HL-60 (cell line): ENCODE results near the gene TMIE.
"Not testable (repeated sequence)": the region's sequence is repeated elsewhere in the genome, so short reads cannot be mapped to it uniquely, and the experiment has no call there.

ENCODE experiments used
- DNase-seq, 2 experiments: peaks; one replicate each; pipeline ENCODE4 v3.0.0-alpha.2; 2010 to 2020; ENCODE audit warnings: low read depth in 1 of 2, low spot score in 1 of 2
- H3K27ac ChIP-seq: fragments of 250-450 bp; sonication (Bioruptor Pico); replicated peaks from 2 replicates; pipeline ENCODE4 v1.5.1; 2020; ENCODE audit warnings: mild to moderate bottlenecking, moderate library complexity
- H3K27me3 ChIP-seq: fragments of 250-450 bp; sonication (Bioruptor Pico); 2 replicates; pipeline ENCODE4 v1.5.1; 2021; ENCODE audit warnings: mild to moderate bottlenecking, moderate library complexity; ENCODE audit not compliant: insufficient read depth, poor library complexity, severe bottlenecking
- H3K4me3 ChIP-seq: replicated peaks from 2 replicates; pipeline ENCODE4 v1.5.1; 2011; ENCODE audit warnings: mild to moderate bottlenecking, control low read depth, low read length; ENCODE audit not compliant: insufficient read depth
- GABPA ChIP-seq: IDR thresholded peaks from 2 replicates; pipeline ENCODE4 v1.6.1; 2012; ENCODE audit warnings: low read depth
- POLR2AphosphoS5 ChIP-seq: IDR thresholded peaks from 2 replicates; pipeline ENCODE4 v1.6.1; 2012; ENCODE audit warnings: low read depth
- SPI1 ChIP-seq: IDR thresholded peaks from 2 replicates; pipeline ENCODE4 v1.6.1; 2012; ENCODE audit warnings: low read depth, mild to moderate bottlenecking, borderline replicate concordance
- TF ChIP-seq, protein P1 (sequence below): IDR thresholded peaks from 2 replicates; pipeline ENCODE4 v1.6.1; 2012; ENCODE audit warnings: low read depth; ENCODE audit not compliant: insufficient replicate concordance
- TF ChIP-seq, protein P2 (sequence below): IDR thresholded peaks from one replicate; pipeline ENCODE4 v1.5.1; 2011; ENCODE audit warnings: low read length, control low read depth, inconsistent platforms; ENCODE audit not compliant: insufficient read depth

The TMIE gene

DNA sequence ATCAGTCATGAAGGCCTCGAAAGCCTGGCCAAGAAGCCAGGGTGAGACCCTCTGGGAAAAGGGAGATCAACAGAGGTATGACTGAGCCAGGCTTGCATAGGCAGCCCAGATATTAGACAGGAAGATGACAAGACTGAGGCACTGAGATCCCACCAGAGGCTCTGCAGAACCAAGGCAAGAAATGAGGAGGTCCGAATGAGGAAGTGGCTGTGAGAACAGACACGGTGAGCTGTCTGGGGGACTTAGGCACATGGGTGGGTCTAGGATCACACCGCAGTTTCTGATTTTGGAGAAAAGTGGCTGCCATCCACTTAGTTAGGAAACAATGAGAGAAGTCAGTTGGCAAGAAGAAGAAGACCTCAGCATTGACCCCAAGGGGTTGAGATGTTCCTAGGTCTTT, 47.9 kb downstream of the TMIE start:
- peaks cover 2% of the 10 kb centered on the region for H3K27me3 ChIP-seq
- no peak overlapping the region for H3K4me3 ChIP-seq
- no peak overlapping the region for H3K27ac ChIP-seq
- TF ChIP-seq SPI1 = peak; percentile 92
- TF ChIP-seq, protein P1, sequence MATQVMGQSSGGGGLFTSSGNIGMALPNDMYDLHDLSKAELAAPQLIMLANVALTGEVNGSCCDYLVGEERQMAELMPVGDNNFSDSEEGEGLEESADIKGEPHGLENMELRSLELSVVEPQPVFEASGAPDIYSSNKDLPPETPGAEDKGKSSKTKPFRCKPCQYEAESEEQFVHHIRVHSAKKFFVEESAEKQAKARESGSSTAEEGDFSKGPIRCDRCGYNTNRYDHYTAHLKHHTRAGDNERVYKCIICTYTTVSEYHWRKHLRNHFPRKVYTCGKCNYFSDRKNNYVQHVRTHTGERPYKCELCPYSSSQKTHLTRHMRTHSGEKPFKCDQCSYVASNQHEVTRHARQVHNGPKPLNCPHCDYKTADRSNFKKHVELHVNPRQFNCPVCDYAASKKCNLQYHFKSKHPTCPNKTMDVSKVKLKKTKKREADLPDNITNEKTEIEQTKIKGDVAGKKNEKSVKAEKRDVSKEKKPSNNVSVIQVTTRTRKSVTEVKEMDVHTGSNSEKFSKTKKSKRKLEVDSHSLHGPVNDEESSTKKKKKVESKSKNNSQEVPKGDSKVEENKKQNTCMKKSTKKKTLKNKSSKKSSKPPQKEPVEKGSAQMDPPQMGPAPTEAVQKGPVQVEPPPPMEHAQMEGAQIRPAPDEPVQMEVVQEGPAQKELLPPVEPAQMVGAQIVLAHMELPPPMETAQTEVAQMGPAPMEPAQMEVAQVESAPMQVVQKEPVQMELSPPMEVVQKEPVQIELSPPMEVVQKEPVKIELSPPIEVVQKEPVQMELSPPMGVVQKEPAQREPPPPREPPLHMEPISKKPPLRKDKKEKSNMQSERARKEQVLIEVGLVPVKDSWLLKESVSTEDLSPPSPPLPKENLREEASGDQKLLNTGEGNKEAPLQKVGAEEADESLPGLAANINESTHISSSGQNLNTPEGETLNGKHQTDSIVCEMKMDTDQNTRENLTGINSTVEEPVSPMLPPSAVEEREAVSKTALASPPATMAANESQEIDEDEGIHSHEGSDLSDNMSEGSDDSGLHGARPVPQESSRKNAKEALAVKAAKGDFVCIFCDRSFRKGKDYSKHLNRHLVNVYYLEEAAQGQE = no peak
- no peak for TF ChIP-seq GABPA
- TF ChIP-seq, protein P2, sequence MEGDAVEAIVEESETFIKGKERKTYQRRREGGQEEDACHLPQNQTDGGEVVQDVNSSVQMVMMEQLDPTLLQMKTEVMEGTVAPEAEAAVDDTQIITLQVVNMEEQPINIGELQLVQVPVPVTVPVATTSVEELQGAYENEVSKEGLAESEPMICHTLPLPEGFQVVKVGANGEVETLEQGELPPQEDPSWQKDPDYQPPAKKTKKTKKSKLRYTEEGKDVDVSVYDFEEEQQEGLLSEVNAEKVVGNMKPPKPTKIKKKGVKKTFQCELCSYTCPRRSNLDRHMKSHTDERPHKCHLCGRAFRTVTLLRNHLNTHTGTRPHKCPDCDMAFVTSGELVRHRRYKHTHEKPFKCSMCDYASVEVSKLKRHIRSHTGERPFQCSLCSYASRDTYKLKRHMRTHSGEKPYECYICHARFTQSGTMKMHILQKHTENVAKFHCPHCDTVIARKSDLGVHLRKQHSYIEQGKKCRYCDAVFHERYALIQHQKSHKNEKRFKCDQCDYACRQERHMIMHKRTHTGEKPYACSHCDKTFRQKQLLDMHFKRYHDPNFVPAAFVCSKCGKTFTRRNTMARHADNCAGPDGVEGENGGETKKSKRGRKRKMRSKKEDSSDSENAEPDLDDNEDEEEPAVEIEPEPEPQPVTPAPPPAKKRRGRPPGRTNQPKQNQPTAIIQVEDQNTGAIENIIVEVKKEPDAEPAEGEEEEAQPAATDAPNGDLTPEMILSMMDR = no peak
- DNase-seq = no peak

DNA sequence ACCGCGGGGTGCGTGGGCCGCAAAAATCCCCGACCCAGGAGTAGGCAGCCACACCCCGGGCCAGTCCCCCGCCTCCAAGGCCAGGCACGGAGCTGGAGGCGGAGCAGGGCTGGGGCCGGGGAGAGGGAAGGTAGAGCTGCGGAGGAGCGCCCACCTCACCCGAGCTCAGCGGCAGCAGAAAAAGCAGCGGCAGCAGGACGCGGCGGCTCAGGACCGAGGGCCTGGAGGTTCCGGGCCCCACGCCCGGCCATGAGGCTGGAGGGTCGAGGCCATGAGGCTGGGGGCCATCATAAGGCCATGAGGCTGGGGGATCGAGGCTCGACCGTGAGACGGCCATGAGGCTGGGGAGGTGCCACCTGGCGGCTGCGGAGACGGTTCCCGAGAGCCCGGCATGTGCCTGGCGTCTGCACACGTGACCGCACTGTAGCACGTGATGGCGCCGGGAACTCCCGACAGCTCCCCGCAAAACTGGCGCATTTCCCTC, 49.4 kb downstream of the TMIE start:
- no peak for DNase-seq
- Histone ChIP-seq H3K27ac (no peak overlapping the region), H3K27me3 (peaks cover 2% of the 10 kb centered on the region), H3K4me3 (no peak overlapping the region)
- TF ChIP-seq SPI1 (no peak), GABPA (no peak), POLR2AphosphoS5 (no peak)
- TF ChIP-seq, protein P1 = no peak
- TF ChIP-seq, protein P2 = no peak

DNA sequence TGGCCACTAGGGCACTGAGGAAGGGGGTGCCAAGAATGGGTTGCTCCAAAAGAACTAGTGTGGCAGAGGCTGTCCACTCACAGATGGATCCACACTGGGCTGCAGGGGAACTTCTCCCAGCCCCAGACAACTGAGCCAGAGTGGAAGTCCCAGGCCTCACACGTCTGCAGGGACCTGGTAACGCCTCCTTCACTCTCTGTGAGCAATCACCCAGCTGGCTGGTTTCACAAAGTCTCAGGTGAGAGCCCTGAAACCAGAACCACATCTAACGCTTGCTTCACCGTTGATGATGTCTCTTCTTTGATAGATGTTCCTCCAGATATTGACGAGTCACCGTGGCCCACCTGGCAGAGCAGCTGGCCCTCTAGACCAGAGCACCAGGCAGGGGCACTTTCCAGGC, 51.9 kb downstream of the TMIE start:
- not testable (repeated sequence) for H3K27ac ChIP-seq, DNase-seq

DNA sequence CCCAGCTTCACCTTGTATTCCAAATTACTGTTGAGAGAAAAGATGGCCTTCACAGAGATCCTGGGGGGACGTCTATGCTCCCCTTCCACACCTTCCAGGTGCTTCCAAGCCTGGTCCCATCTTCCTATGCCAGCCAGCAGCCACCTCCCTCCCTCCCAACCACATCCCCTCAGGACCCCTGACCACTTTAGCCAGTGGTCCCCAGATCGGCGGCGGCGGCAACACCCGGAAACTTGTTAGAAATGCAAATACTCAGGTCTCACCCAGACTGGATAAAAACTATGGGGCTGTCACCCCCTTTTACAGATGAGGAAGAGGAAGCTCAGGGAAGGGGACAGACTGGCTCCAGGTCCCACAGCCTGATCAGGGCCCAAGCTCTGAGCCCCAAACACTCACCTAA, 54.5 kb downstream of the TMIE start:
- Histone ChIP-seq H3K27me3 (no peaks in the 10 kb centered on the region), H3K27ac (no peak overlapping the region), H3K4me3 (no peak overlapping the region)
- DNase-seq = no peak
- TF ChIP-seq GABPA (no peak), SPI1 (no peak), POLR2AphosphoS5 (no peak)
- TF ChIP-seq, protein P2 = no peak
- TF ChIP-seq, protein P1 = no peak

More for the DNA sequence above, 51.9 kb downstream of the TMIE start:
- not testable (repeated sequence) for H3K4me3 ChIP-seq, H3K27me3 ChIP-seq
